ENCODE measurements around the gene CEP85L. TPM values are rescaled to one million over a fixed set of nuclear protein-coding genes. Genes with fewer than 3 reads are reported as not detected.

Gene CEP85L
- total RNA-seq, 1 donor from 2014 or later: 3.3 TPM

DNA sequence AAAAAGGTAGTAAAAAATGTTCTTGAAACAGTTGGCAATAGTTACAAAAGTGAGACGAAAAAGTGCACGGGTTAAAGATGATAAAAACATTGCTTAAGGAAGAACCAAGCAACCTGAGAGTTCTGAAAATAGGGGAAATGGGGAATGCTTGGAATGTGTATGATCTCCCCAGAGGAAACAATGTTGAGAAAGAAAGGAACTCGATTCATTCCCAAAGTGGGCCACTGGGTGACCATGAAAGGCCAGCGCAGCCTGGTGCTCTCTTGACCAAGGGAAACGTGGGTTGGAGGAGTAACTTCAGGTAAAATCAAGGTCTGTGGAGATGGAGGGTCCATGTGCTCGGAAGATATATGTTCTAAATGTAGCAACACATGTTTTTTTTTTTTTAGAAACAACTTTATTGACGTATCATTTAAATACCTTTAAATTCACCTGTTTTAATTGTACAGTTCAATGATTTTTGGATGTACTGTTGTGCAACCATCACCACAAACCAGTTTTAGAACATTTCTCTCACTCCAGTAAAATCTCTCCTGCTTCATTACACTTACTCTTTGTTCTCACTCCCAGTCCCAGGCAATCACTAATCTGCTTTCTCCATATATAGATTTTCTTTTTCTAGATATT, 34.5 kb upstream of the CEP85L start:
- Histone ChIP-seq H3K27me3 (ENCODE audit: control insufficient read depth, insufficient read depth, low read length) (no peaks in the 10 kb centered on the region), H3K36me3 (ENCODE audit: control insufficient read depth, insufficient read depth, low read length) (no peaks in the 10 kb centered on the region), H3K4me3 (ENCODE audit: low read depth, low read length) (no peak overlapping the region)
- TF ChIP-seq, protein P1, sequence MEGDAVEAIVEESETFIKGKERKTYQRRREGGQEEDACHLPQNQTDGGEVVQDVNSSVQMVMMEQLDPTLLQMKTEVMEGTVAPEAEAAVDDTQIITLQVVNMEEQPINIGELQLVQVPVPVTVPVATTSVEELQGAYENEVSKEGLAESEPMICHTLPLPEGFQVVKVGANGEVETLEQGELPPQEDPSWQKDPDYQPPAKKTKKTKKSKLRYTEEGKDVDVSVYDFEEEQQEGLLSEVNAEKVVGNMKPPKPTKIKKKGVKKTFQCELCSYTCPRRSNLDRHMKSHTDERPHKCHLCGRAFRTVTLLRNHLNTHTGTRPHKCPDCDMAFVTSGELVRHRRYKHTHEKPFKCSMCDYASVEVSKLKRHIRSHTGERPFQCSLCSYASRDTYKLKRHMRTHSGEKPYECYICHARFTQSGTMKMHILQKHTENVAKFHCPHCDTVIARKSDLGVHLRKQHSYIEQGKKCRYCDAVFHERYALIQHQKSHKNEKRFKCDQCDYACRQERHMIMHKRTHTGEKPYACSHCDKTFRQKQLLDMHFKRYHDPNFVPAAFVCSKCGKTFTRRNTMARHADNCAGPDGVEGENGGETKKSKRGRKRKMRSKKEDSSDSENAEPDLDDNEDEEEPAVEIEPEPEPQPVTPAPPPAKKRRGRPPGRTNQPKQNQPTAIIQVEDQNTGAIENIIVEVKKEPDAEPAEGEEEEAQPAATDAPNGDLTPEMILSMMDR (IDR thresholded peaks at IDR 0.05; ENCODE audit: insufficient read depth, low read length, poor library complexity, severe bottlenecking): no peak
- no peak for DNase-seq (ENCODE audit: low read depth)

DNA sequence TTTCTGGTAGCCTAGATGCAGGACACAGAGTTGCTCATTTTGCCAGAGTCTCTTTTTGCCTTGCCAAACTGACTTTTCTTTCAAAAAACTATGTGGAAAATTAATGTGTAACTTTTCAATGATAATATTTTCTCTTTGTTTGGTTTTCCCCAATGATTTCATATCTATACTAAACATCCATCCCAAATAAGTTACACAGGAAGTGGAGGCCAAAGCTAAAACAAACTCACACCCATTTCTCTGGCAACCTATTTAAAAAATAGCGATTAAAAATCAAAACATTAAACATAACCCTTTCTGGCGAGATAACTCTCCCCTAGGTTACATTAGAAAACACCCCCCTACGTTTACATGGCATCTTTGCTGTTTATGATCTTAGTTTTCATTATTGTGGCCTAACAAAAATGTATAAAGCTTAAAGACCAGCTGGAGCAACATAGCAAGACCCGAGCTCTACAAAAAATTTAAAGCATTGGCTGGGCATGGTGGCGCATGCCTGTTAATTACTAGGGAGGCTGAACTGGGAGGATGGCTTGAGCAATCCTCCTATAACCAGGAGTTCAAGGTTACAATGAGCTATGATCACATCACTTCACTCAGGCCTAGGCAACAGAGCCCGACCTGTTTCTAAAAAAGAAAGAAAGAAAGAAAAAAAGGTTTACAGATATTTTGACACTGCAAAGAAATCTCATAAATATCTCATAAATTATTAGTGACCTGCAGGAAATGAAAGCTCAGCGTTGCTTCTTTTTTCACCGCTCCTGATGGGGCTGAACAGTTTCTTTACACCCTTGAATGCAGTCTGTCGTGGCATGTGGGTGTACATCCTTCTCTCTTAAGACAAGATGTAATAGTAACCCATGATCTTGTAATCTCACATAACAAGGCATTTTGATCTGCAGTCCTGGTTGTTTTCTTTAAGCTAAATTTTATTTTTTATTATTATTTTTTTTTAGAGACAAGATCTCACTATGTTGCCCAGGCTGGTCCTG, 32.8 kb upstream of the CEP85L start:
- Histone ChIP-seq H3K27me3 (ENCODE audit: control insufficient read depth, insufficient read depth, low read length) (no peaks in the 10 kb centered on the region), H3K36me3 (ENCODE audit: control insufficient read depth, insufficient read depth, low read length) (no peaks in the 10 kb centered on the region), H3K4me3 (ENCODE audit: low read depth, low read length) (no peak overlapping the region)
- DNase-seq (ENCODE audit: low read depth): no peak
- TF ChIP-seq, protein P1 (IDR thresholded peaks at IDR 0.05; ENCODE audit: insufficient read depth, low read length, poor library complexity, severe bottlenecking): no peak

DNA sequence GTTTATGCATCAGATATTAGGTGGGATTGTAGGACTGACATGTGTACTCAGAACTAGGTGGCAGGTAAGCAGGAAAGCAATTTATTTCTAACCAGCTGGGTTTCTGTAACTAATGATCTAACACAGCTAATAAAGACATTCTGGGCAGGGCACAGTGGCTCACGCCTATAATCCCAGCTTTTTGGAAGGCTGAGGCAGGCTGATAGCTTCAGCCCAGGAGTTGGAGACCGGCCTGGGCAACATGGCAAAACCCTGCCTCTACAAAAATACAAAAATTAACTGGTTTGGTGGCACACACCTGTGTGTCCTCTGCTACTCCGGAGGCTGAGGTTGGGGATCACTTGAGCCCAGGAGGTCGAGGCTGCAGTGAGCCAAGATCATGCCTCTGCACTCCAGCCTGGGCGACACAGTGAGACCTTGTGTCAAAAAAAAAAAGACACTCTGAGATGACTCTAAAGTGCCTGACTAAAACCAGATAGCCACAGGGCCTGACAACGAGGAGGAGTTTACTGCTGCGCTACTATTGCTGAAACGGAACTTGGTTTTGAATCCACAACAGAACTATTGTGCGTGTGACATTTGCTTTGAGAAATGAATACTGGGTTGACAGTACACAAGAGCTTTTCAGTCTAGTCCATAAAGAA, 29.2 kb upstream of the CEP85L start:
- H3K27me3 ChIP-seq (ENCODE audit: control insufficient read depth, insufficient read depth, low read length): no peaks in the 10 kb centered on the region
- no peak overlapping the region for H3K4me3 ChIP-seq (ENCODE audit: low read depth, low read length)
- no peaks in the 10 kb centered on the region for H3K36me3 ChIP-seq (ENCODE audit: control insufficient read depth, insufficient read depth, low read length)
- TF ChIP-seq, protein P1 (IDR thresholded peaks at IDR 0.05; ENCODE audit: insufficient read depth, low read length, poor library complexity, severe bottlenecking): no peak
- DNase-seq (ENCODE audit: low read depth): no peak

DNA sequence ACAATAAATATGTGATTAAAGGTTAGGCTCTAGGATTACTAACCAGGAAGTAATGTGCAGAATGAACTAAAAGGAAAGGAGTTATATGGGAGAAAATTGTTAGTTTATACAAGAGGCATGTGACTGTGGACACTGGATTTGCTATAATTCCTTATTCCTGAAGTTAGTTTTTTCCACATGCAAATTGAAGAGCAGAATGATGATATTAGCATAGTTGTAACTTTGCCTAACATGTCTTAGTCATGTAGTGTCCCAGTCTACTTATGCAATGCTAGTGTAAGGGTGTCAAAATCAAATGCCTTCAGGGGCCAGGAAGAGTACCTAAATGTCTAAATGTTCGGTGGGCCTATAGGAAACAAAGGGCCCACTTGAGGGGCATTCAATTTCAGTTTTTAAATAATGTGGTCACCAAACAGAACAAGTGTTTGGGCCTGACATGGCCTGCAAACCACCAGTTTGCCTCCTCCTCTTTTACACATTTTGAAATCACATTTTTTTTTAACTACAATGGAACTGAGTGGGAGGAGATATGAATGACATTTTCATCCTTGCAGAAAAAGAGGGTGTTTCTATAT, 28.0 kb upstream of the CEP85L start:
- no peak for DNase-seq (ENCODE audit: low read depth)
- Histone ChIP-seq H3K4me3 (ENCODE audit: low read depth, low read length) (no peak overlapping the region), H3K27me3 (ENCODE audit: control insufficient read depth, insufficient read depth, low read length) (no peaks in the 10 kb centered on the region), H3K36me3 (ENCODE audit: control insufficient read depth, insufficient read depth, low read length) (no peaks in the 10 kb centered on the region)
- TF ChIP-seq, protein P1 (IDR thresholded peaks at IDR 0.05; ENCODE audit: insufficient read depth, low read length, poor library complexity, severe bottlenecking): no peak

DNA sequence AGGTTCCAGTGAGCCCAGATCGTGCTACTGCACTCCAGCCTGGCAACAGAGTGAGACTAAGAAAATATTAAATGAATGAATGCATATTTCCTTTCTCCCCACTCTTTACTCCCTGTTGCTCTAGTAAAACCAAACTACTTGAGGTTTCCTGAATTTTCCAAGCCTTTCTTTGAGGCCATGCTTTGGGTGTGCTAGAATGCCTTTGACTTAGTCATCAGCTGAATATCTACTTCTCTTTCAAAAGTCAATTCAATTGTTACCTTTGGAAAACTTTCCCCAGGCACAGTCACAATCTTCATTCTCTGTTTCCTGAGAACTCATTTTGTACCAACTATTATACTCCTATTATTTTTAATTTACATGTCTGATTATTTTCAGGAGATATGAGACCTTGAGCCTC, 27.5 kb upstream of the CEP85L start:
- no peaks in the 10 kb centered on the region for H3K27me3 ChIP-seq (ENCODE audit: control insufficient read depth, insufficient read depth, low read length)
- no peak for DNase-seq (ENCODE audit: low read depth)
- no peak overlapping the region for H3K4me3 ChIP-seq (ENCODE audit: low read depth, low read length)
- H3K36me3 ChIP-seq (ENCODE audit: control insufficient read depth, insufficient read depth, low read length): no peaks in the 10 kb centered on the region
- TF ChIP-seq, protein P1 (IDR thresholded peaks at IDR 0.05; ENCODE audit: insufficient read depth, low read length, poor library complexity, severe bottlenecking): no peak

Data from kidney epithelial cell (primary cell).